ENCODE data around the gene TOMM34.

GRCh38 chr20:44924541-44924940 is 35.7 kb downstream of the TOMM34 start:
- no peak for TF ChIP-seq EZH2phosphoT487 (IDR thresholded peaks at IDR 0.05; ENCODE audit: borderline replicate concordance, low read depth)
- TF ChIP-seq CTCF (IDR thresholded peaks at IDR 0.05) = no peak
- TF ChIP-seq REST (IDR thresholded peaks at IDR 0.05; ENCODE audit: low read depth, low read length) = no peak
- TF ChIP-seq RAD21 (IDR thresholded peaks at IDR 0.05; ENCODE audit: low read length) = no peak
- no peak for TF ChIP-seq MAX (IDR thresholded peaks at IDR 0.05; ENCODE audit: low read depth)

Measured in SK-N-SH (cell line).